Omental fat pad (tissue), 4 donors: ENCODE data around the gene LAPTM5. TPM values are rescaled to one million over a fixed set of nuclear protein-coding genes. Genes with fewer than 3 reads are reported as not detected.

Source experiments
- ATAC-seq: fragments of 150-250 bp; one replicate; pipeline ENCODE4 v1.9.1; 2016; ENCODE audit warnings: mild to moderate bottlenecking, moderate library complexity; ENCODE audit not compliant: low FRiP score
- DNase-seq: peaks from one replicate; pipeline ENCODE4 v3.0.0-alpha.2; 2019; ENCODE audit warnings: low spot score
- CTCF ChIP-seq, 3 donors: fragments of 450-650 bp; IDR thresholded peaks; one replicate each; pipeline ENCODE4 v1.5.1; 2016 to 2017; ENCODE audit warnings: antibody characterized with exemption in 3 of 3, mild to moderate bottlenecking in 3 of 3, moderate library complexity in 2 of 3
- total RNA-seq, 4 donors: library from RNA; depleted of rRNA; stranded (reverse); fragments of >200 nt; gene quantifications; one replicate each; pipeline ENCODE4 v1.1.0, GENCODE V29; 2016

The LAPTM5 gene
- 100 to 1,000 TPM in 3 of 4 donors, 10 to 100 TPM in 1; 87.4 to 327 (median 154) TPM for total RNA-seq

- no peak for TF ChIP-seq CTCF (IDR thresholded peaks at IDR 0.05)
- DNase-seq (no peak), ATAC-seq (peak; percentile 43)
Measured at GRCh38 chr1:30757352-30758120, at the start of gene LAPTM5. Gene LAPTM5 (minus strand): TSS chr1:30757774. CDS start chr1:30757745, 29 bp downstream.

GRCh38 chr1:30806381-30807317, 49.1 kb upstream of the LAPTM5 start:
- TF ChIP-seq CTCF (IDR thresholded peaks at IDR 0.05): no peak
- no peak for DNase-seq
- ATAC-seq: no peak

- ATAC-seq (no peak), DNase-seq (no peak)
- no peak for TF ChIP-seq CTCF (IDR thresholded peaks at IDR 0.05)
Measured at GRCh38 chr1:30805304-30806003, 47.9 kb upstream of the LAPTM5 start.

GRCh38 chr1:30804822-30805221, 47.2 kb upstream of the LAPTM5 start:
- TF ChIP-seq CTCF (IDR thresholded peaks at IDR 0.05): no peak
- no peak for DNase-seq
- no peak for ATAC-seq

- no peak for DNase-seq
- TF ChIP-seq CTCF (IDR thresholded peaks at IDR 0.05): no peak
- ATAC-seq: no peak
Measured at GRCh38 chr1:30804352-30804751, 46.8 kb upstream of the LAPTM5 start.

- TF ChIP-seq CTCF (IDR thresholded peaks at IDR 0.05): no peak
- no peak for DNase-seq
- no peak for ATAC-seq
Measured at GRCh38 chr1:30803562-30803961, 46.0 kb upstream of the LAPTM5 start.
